CD4-positive, CD25-positive, alpha-beta regulatory T cell (primary cell): Measurements from ENCODE around the gene FCHSD2. TPM values are rescaled to one million over a fixed set of nuclear protein-coding genes. Genes with fewer than 3 reads are reported as not detected.
"Not testable (repeated sequence)": the region's sequence is repeated elsewhere in the genome, so short reads cannot be mapped to it uniquely, and the experiment has no call there.

Experiments
- ATAC-seq, 2 donors: fragments of 150-1000 bp; cut with Tn5 transposase; one replicate each; pipeline ENCODE4 v1.10.0; 2021; ENCODE audit warnings: low read depth in 2 of 2, moderate number of reproducible peaks in 2 of 2, moderate library complexity in 1 of 2
- DNase-seq, 3 donors: peaks; one replicate each; pipeline versions ENCODE4 v3.0.0 to v3.0.0-alpha.2; 2012 to 2022; ENCODE audit warnings: mixed read lengths in 1 of 3
- H3K27ac ChIP-seq: one replicate; pipeline ENCODE4 v1.7.0; 2013; ENCODE audit warnings: mild to moderate bottlenecking, low read length; ENCODE audit not compliant: insufficient read depth, poor library complexity, severe bottlenecking
- H3K27me3 ChIP-seq: one replicate; pipeline ENCODE4 v1.7.0; 2013; ENCODE audit warnings: low read length; ENCODE audit not compliant: control insufficient read depth, insufficient read depth
- H3K36me3 ChIP-seq: one replicate; pipeline ENCODE4 v1.7.0; 2013; ENCODE audit warnings: mild to moderate bottlenecking, low read length, moderate library complexity; ENCODE audit not compliant: control insufficient read depth, insufficient read depth
- H3K4me1 ChIP-seq: 2 replicates; pipeline ENCODE4 v1.7.0; 2013; ENCODE audit warnings: mild to moderate bottlenecking, low read length; ENCODE audit not compliant: insufficient read depth, control insufficient read depth, poor library complexity, severe bottlenecking
- H3K4me3 ChIP-seq: one replicate; pipeline ENCODE4 v1.7.0; 2013; ENCODE audit warnings: low read depth, mild to moderate bottlenecking, low read length, moderate library complexity
- H3K9me3 ChIP-seq, 2 experiments: 1 replicate in 1 of 2; 2 replicates in 1 of 2; pipeline ENCODE4 v1.7.0; 2013; ENCODE audit warnings: low read length in 2 of 2, mild to moderate bottlenecking in 1 of 2, moderate library complexity in 1 of 2; ENCODE audit not compliant: control insufficient read depth in 2 of 2
- H3K27ac Mint-ChIP-seq, 3 donors: one replicate each; pipeline ENCODE4 v1.8.0; 2020 to 2022; ENCODE audit warnings: mild to moderate bottlenecking in 3 of 3, mixed read lengths in 3 of 3, moderate library complexity in 2 of 3
- H3K27me3 Mint-ChIP-seq: one replicate; pipeline ENCODE4 v1.8.0; 2022; ENCODE audit warnings: mild to moderate bottlenecking, mixed read lengths
- H3K36me3 Mint-ChIP-seq: one replicate; pipeline ENCODE4 v1.8.0; 2020; ENCODE audit warnings: mixed read lengths
- H3K4me1 Mint-ChIP-seq, 4 donors: one replicate each; pipeline ENCODE4 v1.8.0; 2020 to 2022; ENCODE audit warnings: mixed read lengths in 4 of 4, mild to moderate bottlenecking in 1 of 4
- H3K4me3 Mint-ChIP-seq, 4 donors: one replicate each; pipeline ENCODE4 v1.8.0; 2020 to 2022; ENCODE audit warnings: mild to moderate bottlenecking in 4 of 4, mixed read lengths in 4 of 4, moderate library complexity in 3 of 4
- H3K9me3 Mint-ChIP-seq, 7 donors: one replicate each; pipeline ENCODE4 v1.8.0; 2020 to 2022; ENCODE audit warnings: mixed read lengths in 7 of 7, mild to moderate bottlenecking in 3 of 7, moderate library complexity in 2 of 7
- polyA plus RNA-seq, 4 donors: library from polyadenylated mRNA; unstranded; fragments of 300-500 nt; fragmentation: Illumina TruSeq; gene quantifications; one replicate each; pipeline ENCODE4 v1.2.3, GENCODE V29; 2021
- total RNA-seq: library from RNA; stranded (reverse); gene quantifications from one replicate; pipeline ENCODE4 v1.2.3, GENCODE V29; 2022

The FCHSD2 gene
- total and polyA plus RNA-seq, 5 donors from 2014 or later = 13.5 to 56.6 (median 19.6) TPM

- Histone ChIP-seq H3K9me3 (no peaks in the 10 kb centered on the region), H3K27ac (no peak overlapping the region), H3K36me3 (peaks cover 16% of the 10 kb centered on the region), H3K4me3 (no peak overlapping the region), H3K27me3 (no peaks in the 10 kb centered on the region), H3K4me1 (no peaks in the 10 kb centered on the region)
- Mint-ChIP-seq H3K36me3 (peaks cover 33% of the 10 kb centered on the region), H3K4me3 (no peak overlapping the region), H3K27ac (no peak overlapping the region), H3K27me3 (no peaks in the 10 kb centered on the region), H3K4me1 (peaks cover 0 to 5% (median 4%) of the 10 kb centered on the region in 4 donors), H3K9me3 (no peaks in the 10 kb centered on the region)
- ATAC-seq (no peak), DNase-seq (no peak)
Measured at GRCh38 chr11:72918851-72919250, 223.3 kb downstream of the FCHSD2 start.

DNA sequence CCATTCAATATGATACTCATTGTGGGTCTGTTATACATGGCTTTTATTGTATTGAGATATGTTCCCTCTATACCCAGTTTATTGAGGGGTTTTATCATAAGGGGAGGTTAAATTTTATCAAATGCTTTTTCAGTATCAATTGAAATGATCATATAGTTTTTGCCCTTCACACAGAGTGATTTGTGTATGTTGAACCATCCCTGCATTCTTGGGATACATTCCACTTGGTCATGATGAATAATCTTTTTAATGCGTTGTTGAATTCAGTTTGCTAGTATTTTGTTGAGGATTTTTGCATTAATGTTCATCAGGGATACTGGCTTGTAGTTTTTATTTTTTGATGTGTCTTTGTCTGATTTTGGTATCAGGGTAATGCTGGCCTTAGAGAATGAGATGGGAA lies 229.9 kb downstream of the FCHSD2 start:
- Mint-ChIP-seq H3K9me3 (peaks cover 2 to 17% (median 6%) of the 10 kb centered on the region in 7 donors), H3K27ac (no peak overlapping the region), H3K36me3 (peaks cover 35% of the 10 kb centered on the region), H3K4me1 (peaks cover 0 to 2% (median 0%) of the 10 kb centered on the region in 4 donors), H3K27me3 (no peaks in the 10 kb centered on the region), H3K4me3 (no peak overlapping the region)
- DNase-seq = no peak
- Histone ChIP-seq H3K27me3 (no peaks in the 10 kb centered on the region), H3K36me3 (peaks cover 8% of the 10 kb centered on the region), H3K27ac (no peak overlapping the region), H3K4me3 (no peak overlapping the region), H3K4me1 (no peaks in the 10 kb centered on the region), H3K9me3 (peaks cover 4 to 11% of the 10 kb centered on the region in 2 experiments)
- ATAC-seq = no peak

GRCh38 chr11:72909558-72910388 lies 232.3 kb downstream of the FCHSD2 start:
- H3K4me1 Mint-ChIP-seq, H3K27ac Mint-ChIP-seq, H3K36me3 ChIP-seq, H3K4me3 Mint-ChIP-seq, ATAC-seq, H3K27me3 Mint-ChIP-seq, H3K4me1 ChIP-seq, H3K27ac ChIP-seq, DNase-seq, H3K4me3 ChIP-seq, H3K27me3 ChIP-seq: not testable (repeated sequence)
- peaks cover 2 to 24% (median 10%) of the 10 kb centered on the region in 7 donors for H3K9me3 Mint-ChIP-seq
- peaks cover 46% of the 10 kb centered on the region for H3K36me3 Mint-ChIP-seq
- peaks cover 4 to 11% of the 10 kb centered on the region in 2 experiments for H3K9me3 ChIP-seq

GRCh38 chr11:72908032-72908676 lies 234.0 kb downstream of the FCHSD2 start:
- H3K9me3 ChIP-seq = peaks cover 4 to 8% of the 10 kb centered on the region in 2 experiments
- Mint-ChIP-seq H3K27ac (peak overlapping the region in 1 of 3 donors; percentile 6), H3K4me3 (no peak overlapping the region), H3K9me3 (peaks cover 2 to 21% (median 9%) of the 10 kb centered on the region in 7 donors), H3K36me3 (peaks cover 42% of the 10 kb centered on the region), H3K27me3 (no peaks in the 10 kb centered on the region), H3K4me1 (peaks cover 0 to 4% (median under 1%) of the 10 kb centered on the region in 4 donors)
- DNase-seq (no peak), ATAC-seq (no peak)
- H3K36me3 ChIP-seq = peaks cover 8% of the 10 kb centered on the region
- H3K27ac ChIP-seq = no peak overlapping the region
- no peaks in the 10 kb centered on the region for H3K27me3 ChIP-seq
- H3K4me3 ChIP-seq = no peak overlapping the region
- no peaks in the 10 kb centered on the region for H3K4me1 ChIP-seq

DNA sequence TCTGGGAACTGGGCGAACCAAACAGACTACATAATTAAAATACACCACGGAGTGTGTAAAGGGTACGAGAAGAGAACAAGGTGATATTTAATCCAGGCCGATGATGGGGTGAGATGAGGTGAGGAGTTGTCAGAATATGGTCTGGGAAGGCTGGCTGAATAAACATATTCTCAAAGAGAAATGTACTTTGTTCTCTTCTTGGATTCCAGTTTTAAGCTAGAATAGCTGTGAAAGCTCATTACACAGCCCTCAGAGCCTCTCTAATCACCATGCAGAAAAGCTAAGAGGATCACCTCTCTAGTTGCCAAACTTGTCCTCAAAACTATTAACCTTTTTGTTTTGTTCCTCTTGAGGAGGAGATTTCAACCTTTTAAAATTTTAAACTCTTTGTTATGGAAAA lies 238.1 kb downstream of the FCHSD2 start:
- no peaks in the 10 kb centered on the region for H3K9me3 ChIP-seq
- Mint-ChIP-seq H3K27me3 (no peaks in the 10 kb centered on the region), H3K27ac (peak overlapping the region in 2 of 3 donors; percentile 3 to 22), H3K9me3 (peaks cover 0 to 10% (median 5%) of the 10 kb centered on the region in 7 donors), H3K4me3 (no peak overlapping the region), H3K4me1 (peaks cover 0 to 8% (median 2%) of the 10 kb centered on the region in 4 donors), H3K36me3 (peaks cover 41% of the 10 kb centered on the region)
- H3K4me1 ChIP-seq = no peaks in the 10 kb centered on the region
- H3K27ac ChIP-seq = no peak overlapping the region
- H3K4me3 ChIP-seq = no peak overlapping the region
- H3K27me3 ChIP-seq = no peaks in the 10 kb centered on the region
- ATAC-seq (no peak), DNase-seq (no peak)
- peaks cover 17% of the 10 kb centered on the region for H3K36me3 ChIP-seq

- Mint-ChIP-seq H3K9me3 (no peaks in the 10 kb centered on the region), H3K4me1 (peaks cover 0 to 8% (median 2%) of the 10 kb centered on the region in 4 donors), H3K27me3 (no peaks in the 10 kb centered on the region), H3K4me3 (no peak overlapping the region), H3K27ac (no peak overlapping the region), H3K36me3 (peaks cover 30% of the 10 kb centered on the region)
- H3K4me3 ChIP-seq = no peak overlapping the region
- H3K9me3 ChIP-seq = no peaks in the 10 kb centered on the region
- H3K27me3 ChIP-seq = no peaks in the 10 kb centered on the region
- DNase-seq = no peak
- no peaks in the 10 kb centered on the region for H3K4me1 ChIP-seq
- no peak overlapping the region for H3K27ac ChIP-seq
- H3K36me3 ChIP-seq = peaks cover 17% of the 10 kb centered on the region
- no peak for ATAC-seq
Measured at GRCh38 chr11:72901374-72901773, 240.7 kb downstream of the FCHSD2 start.

DNA sequence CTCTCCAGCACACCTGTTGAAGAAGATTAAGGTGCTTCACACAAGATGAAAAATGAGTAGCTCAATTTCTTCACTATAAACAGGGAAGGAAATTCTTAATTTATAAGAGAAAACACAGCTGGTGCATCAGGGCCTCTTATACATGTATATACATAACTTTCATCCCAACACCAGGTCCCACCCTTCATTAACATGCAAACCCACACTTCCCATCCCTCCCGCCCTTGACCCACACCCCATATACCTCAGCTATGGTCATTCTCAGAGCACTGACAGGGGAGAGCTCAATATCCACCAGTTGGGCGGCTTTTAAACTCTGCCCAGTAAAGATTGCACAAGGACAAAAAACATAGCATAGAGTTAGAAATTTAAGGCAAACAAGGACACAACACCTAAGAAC lies 242.1 kb downstream of the FCHSD2 start:
- no peaks in the 10 kb centered on the region for H3K27me3 Mint-ChIP-seq
- Histone ChIP-seq H3K27ac (no peak overlapping the region), H3K9me3 (no peaks in the 10 kb centered on the region), H3K4me3 (no peak overlapping the region), H3K36me3 (peaks cover 17% of the 10 kb centered on the region), H3K27me3 (no peaks in the 10 kb centered on the region), H3K4me1 (no peaks in the 10 kb centered on the region)
- H3K4me1 Mint-ChIP-seq = peaks cover 0 to 6% (median 2%) of the 10 kb centered on the region in 4 donors
- DNase-seq = no peak
- no peaks in the 10 kb centered on the region for H3K9me3 Mint-ChIP-seq
- peak overlapping the region in 1 of 3 donors; percentile 52 for H3K27ac Mint-ChIP-seq
- no peak overlapping the region for H3K4me3 Mint-ChIP-seq
- no peak for ATAC-seq
- H3K36me3 Mint-ChIP-seq = peaks cover 26% of the 10 kb centered on the region
